Muscle layer of colon (tissue), 2 donors: ENCODE results near the gene TMEM63C.

Experiments used
- H3K27ac ChIP-seq: one replicate; pipeline ENCODE4 v1.7.0; 2013; ENCODE audit warnings: low read depth, mild to moderate bottlenecking, low read length, moderate library complexity
- H3K27me3 ChIP-seq, 2 donors: one replicate each; pipeline ENCODE4 v1.7.0; 2013; ENCODE audit warnings: low read length in 2 of 2, mild to moderate bottlenecking in 2 of 2; ENCODE audit not compliant: insufficient read depth in 2 of 2, control insufficient read depth in 1 of 2
- H3K36me3 ChIP-seq: one replicate; pipeline ENCODE4 v1.7.0; 2013; ENCODE audit warnings: mild to moderate bottlenecking, low read length; ENCODE audit not compliant: insufficient read depth
- H3K4me1 ChIP-seq: one replicate; pipeline ENCODE4 v1.7.0; 2013; ENCODE audit warnings: mild to moderate bottlenecking, low read length; ENCODE audit not compliant: insufficient read depth
- H3K4me3 ChIP-seq, 2 donors: one replicate each; pipeline ENCODE4 v1.7.0; 2013; ENCODE audit warnings: low read length in 2 of 2, low read depth in 1 of 2, mild to moderate bottlenecking in 1 of 2, moderate library complexity in 1 of 2
- H3K9ac ChIP-seq: one replicate; pipeline ENCODE4 v1.7.0; 2013; ENCODE audit warnings: low read length
- H3K9me3 ChIP-seq: one replicate; pipeline ENCODE4 v1.7.0; 2013; ENCODE audit warnings: mild to moderate bottlenecking, low read length
- donor health status: abdominal sarcoma.
- donor health status: Adenocarcinoma of cecum.

The TMEM63C gene

GRCh38 chr14:77200406-77200985, 18.9 kb downstream of the TMEM63C start:
- no peak overlapping the region for H3K4me3 ChIP-seq
- H3K9ac ChIP-seq: no peak overlapping the region
- no peaks in the 10 kb centered on the region for H3K36me3 ChIP-seq
- H3K27me3 ChIP-seq: peaks cover 0 to 19% of the 10 kb centered on the region in 2 donors
- no peaks in the 10 kb centered on the region for H3K9me3 ChIP-seq
- H3K27ac ChIP-seq: no peak overlapping the region
- no peaks in the 10 kb centered on the region for H3K4me1 ChIP-seq

- Histone ChIP-seq H3K9me3 (no peaks in the 10 kb centered on the region), H3K4me1 (no peaks in the 10 kb centered on the region), H3K4me3 (no peak overlapping the region), H3K27ac (no peak overlapping the region), H3K27me3 (peaks cover 0 to 12% of the 10 kb centered on the region in 2 donors), H3K9ac (no peak overlapping the region), H3K36me3 (no peaks in the 10 kb centered on the region)
Observed at GRCh38 chr14:77201696-77202095, 20.1 kb downstream of the TMEM63C start.

- H3K9me3 ChIP-seq: no peaks in the 10 kb centered on the region
- no peak overlapping the region for H3K4me3 ChIP-seq
- H3K27me3 ChIP-seq: peaks cover 0 to 12% of the 10 kb centered on the region in 2 donors
- H3K9ac ChIP-seq: no peak overlapping the region
- H3K36me3 ChIP-seq: no peaks in the 10 kb centered on the region
- H3K4me1 ChIP-seq: no peaks in the 10 kb centered on the region
- H3K27ac ChIP-seq: no peak overlapping the region
Observed at GRCh38 chr14:77203611-77204458, 22.2 kb downstream of the TMEM63C start.

- Histone ChIP-seq H3K27ac (no peak overlapping the region), H3K9ac (no peak overlapping the region), H3K27me3 (peaks cover 0 to 12% of the 10 kb centered on the region in 2 donors), H3K9me3 (no peaks in the 10 kb centered on the region), H3K4me3 (no peak overlapping the region), H3K4me1 (no peaks in the 10 kb centered on the region), H3K36me3 (no peaks in the 10 kb centered on the region)
Observed at GRCh38 chr14:77204459-77204771, 22.8 kb downstream of the TMEM63C start.

GRCh38 chr14:77204907-77205306, 23.3 kb downstream of the TMEM63C start:
- Histone ChIP-seq H3K4me1 (no peaks in the 10 kb centered on the region), H3K27ac (no peak overlapping the region), H3K27me3 (peaks cover 0 to 11% of the 10 kb centered on the region in 2 donors), H3K9ac (no peak overlapping the region), H3K9me3 (no peaks in the 10 kb centered on the region), H3K36me3 (no peaks in the 10 kb centered on the region), H3K4me3 (no peak overlapping the region)

GRCh38 chr14:77205566-77205965, 24.0 kb downstream of the TMEM63C start:
- no peaks in the 10 kb centered on the region for H3K36me3 ChIP-seq
- no peak overlapping the region for H3K4me3 ChIP-seq
- H3K4me1 ChIP-seq: no peaks in the 10 kb centered on the region
- no peak overlapping the region for H3K9ac ChIP-seq
- no peak overlapping the region for H3K27ac ChIP-seq
- no peaks in the 10 kb centered on the region for H3K9me3 ChIP-seq
- H3K27me3 ChIP-seq: peaks cover 0 to 5% of the 10 kb centered on the region in 2 donors

GRCh38 chr14:77206261-77206824, 24.7 kb downstream of the TMEM63C start:
- H3K9me3 ChIP-seq: no peaks in the 10 kb centered on the region
- peaks cover 0 to under 1% of the 10 kb centered on the region in 2 donors for H3K27me3 ChIP-seq
- no peaks in the 10 kb centered on the region for H3K36me3 ChIP-seq
- H3K9ac ChIP-seq: no peak overlapping the region
- no peak overlapping the region for H3K27ac ChIP-seq
- no peaks in the 10 kb centered on the region for H3K4me1 ChIP-seq
- H3K4me3 ChIP-seq: no peak overlapping the region

- Histone ChIP-seq H3K4me3 (no peak overlapping the region), H3K9ac (no peak overlapping the region), H3K27me3 (no peaks in the 10 kb centered on the region), H3K9me3 (no peaks in the 10 kb centered on the region), H3K4me1 (no peaks in the 10 kb centered on the region), H3K36me3 (no peaks in the 10 kb centered on the region), H3K27ac (no peak overlapping the region)
Observed at GRCh38 chr14:77206877-77207389, 25.3 kb downstream of the TMEM63C start.

GRCh38 chr14:77208291-77208978, 26.8 kb downstream of the TMEM63C start:
- H3K9me3 ChIP-seq: no peaks in the 10 kb centered on the region
- no peak overlapping the region for H3K27ac ChIP-seq
- H3K9ac ChIP-seq: no peak overlapping the region
- H3K4me3 ChIP-seq: no peak overlapping the region
- H3K27me3 ChIP-seq: no peaks in the 10 kb centered on the region
- no peaks in the 10 kb centered on the region for H3K36me3 ChIP-seq
- H3K4me1 ChIP-seq: no peaks in the 10 kb centered on the region

GRCh38 chr14:77208979-77209318, 27.4 kb downstream of the TMEM63C start:
- H3K27me3 ChIP-seq: no peaks in the 10 kb centered on the region
- H3K9me3 ChIP-seq: no peaks in the 10 kb centered on the region
- H3K4me1 ChIP-seq: no peaks in the 10 kb centered on the region
- no peak overlapping the region for H3K9ac ChIP-seq
- H3K4me3 ChIP-seq: no peak overlapping the region
- no peaks in the 10 kb centered on the region for H3K36me3 ChIP-seq
- no peak overlapping the region for H3K27ac ChIP-seq

- Histone ChIP-seq H3K36me3 (no peaks in the 10 kb centered on the region), H3K9me3 (no peaks in the 10 kb centered on the region), H3K4me3 (no peak overlapping the region), H3K27me3 (no peaks in the 10 kb centered on the region), H3K27ac (no peak overlapping the region), H3K9ac (no peak overlapping the region), H3K4me1 (no peaks in the 10 kb centered on the region)
Observed at GRCh38 chr14:77212097-77212870, 30.7 kb downstream of the TMEM63C start.
